ENCODE measurements around the gene CYTL1. TPM values are rescaled to one million over a fixed set of nuclear protein-coding genes. Genes with fewer than 3 reads are reported as not detected.

The CYTL1 gene
- total and polyA plus RNA-seq, 9 of the 15 experiments (the other 6 are each of a cell fraction or from before 2014, with no cell fraction given), result not detected

GRCh38 chr4:5003372-5003857, 15.8 kb downstream of the CYTL1 start (continued):
- TF ChIP-seq KDM4B (IDR thresholded peaks at IDR 0.05; ENCODE audit: borderline replicate concordance in 2 of 2, low read depth in 1 of 2) (no peak), ZNF57 (CRISPR knock-in tag; IDR thresholded peaks at IDR 0.05) (peak; percentile 77; the same call in 1 of the 2 replicates), HDAC8 (tag; IDR thresholded peaks at IDR 0.05) (no peak), CSDE1 (IDR thresholded peaks at IDR 0.05) (no peak), RNF2 (IDR thresholded peaks at IDR 0.05) (peak; percentile 90), ZBED1 (IDR thresholded peaks at IDR 0.05) (peak; percentile 96), ZBTB17 (CRISPR knock-in tag; IDR thresholded peaks at IDR 0.05) (peak; percentile 79; the same call in 1 of the 2 replicates), TEAD1 (CRISPR knock-in tag; IDR thresholded peaks at IDR 0.05) (peak in 1 of 2 experiments; percentile 88; a peak in 2 of 4 replicates), ZMIZ1 (IDR thresholded peaks at IDR 0.05; ENCODE audit: low read depth in 2 of 2, low read length in 2 of 2) (peak in 1 of 2 experiments; percentile 97; a peak in 2 of 4 replicates), ZNF197 (CRISPR knock-in tag; IDR thresholded peaks at IDR 0.05; ENCODE audit: low read depth) (peak; percentile 97), NCOR1 (IDR thresholded peaks at IDR 0.05) (peak; percentile 99), RB1 (IDR thresholded peaks at IDR 0.05; ENCODE audit: low read depth) (no peak; the same call in 1 of the 2 replicates), L3MBTL2 (IDR thresholded peaks at IDR 0.05) (peak; percentile 89), ZNF644 (tag; IDR thresholded peaks at IDR 0.05; ENCODE audit: low read depth) (peak; percentile 97), FOXA3 (CRISPR knock-in tag; conservative IDR thresholded peaks at IDR 0.05 in 1 of 2, IDR thresholded peaks at IDR 0.05 in 1 of 2) (peak in 1 of 2 experiments; percentile 44; a peak in 1 of 4 replicates), XRCC5 (IDR thresholded peaks at IDR 0.05; ENCODE audit: low read depth, low read length) (no peak), ERF (CRISPR knock-in tag; IDR thresholded peaks at IDR 0.05) (0 out of 2 replicates have a peak, but pooled peaks have one; percentile 72), MYNN (IDR thresholded peaks at IDR 0.05) (peak; percentile 26; the same call in 1 of the 2 replicates), MYNN (CRISPR knock-in tag; IDR thresholded peaks at IDR 0.05) (no peak), HNRNPLL (IDR thresholded peaks at IDR 0.05; ENCODE audit: low read depth, low read length, poor library complexity, severe bottlenecking) (no peak), NBN (IDR thresholded peaks at IDR 0.05; ENCODE audit: low read depth) (peak; percentile 85)
- TF ChIP-seq, protein P1, sequence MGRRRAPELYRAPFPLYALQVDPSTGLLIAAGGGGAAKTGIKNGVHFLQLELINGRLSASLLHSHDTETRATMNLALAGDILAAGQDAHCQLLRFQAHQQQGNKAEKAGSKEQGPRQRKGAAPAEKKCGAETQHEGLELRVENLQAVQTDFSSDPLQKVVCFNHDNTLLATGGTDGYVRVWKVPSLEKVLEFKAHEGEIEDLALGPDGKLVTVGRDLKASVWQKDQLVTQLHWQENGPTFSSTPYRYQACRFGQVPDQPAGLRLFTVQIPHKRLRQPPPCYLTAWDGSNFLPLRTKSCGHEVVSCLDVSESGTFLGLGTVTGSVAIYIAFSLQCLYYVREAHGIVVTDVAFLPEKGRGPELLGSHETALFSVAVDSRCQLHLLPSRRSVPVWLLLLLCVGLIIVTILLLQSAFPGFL (CRISPR knock-in tag; IDR thresholded peaks at IDR 0.05), result no peak
